ENCODE measurements around the gene RESP18.
"Not testable (repeated sequence)": the region's sequence is repeated elsewhere in the genome, so short reads cannot be mapped to it uniquely, and the experiment has no call there.

RESP18 gene

DNA sequence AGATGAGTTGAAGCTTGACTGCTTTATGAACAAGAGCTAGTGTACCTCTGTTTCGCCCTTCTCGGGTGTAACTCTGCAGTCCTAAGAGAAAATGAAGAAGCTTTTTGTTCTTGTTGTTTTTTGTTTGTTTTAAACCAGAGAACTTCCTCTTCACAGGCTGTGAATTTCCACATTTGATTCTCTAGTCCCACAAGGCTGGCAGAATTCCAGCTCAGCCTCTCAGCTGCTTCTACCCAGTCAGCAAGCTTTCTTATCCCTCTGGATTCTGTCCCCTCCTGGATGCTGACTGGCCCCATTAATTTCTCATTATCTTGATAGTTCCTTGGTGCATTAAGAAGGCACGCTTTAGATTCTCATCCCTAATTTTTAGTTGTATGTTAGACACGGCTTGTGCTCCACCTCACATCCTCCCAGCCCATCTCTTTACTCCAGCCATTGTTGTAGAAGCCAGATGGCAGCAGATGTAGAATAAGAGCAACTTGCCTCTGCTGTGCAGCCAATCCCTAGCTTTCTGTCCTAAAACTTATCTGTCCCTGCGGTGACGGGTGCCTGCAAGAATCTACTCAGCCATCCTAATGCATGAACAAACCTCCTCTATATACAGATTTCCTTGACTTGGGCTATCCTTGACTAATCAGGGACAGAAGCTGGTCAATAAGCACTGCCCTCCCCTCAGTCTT lies 12.3 kb upstream of the RESP18 start:
- H3K4me3 Mint-ChIP-seq = no peak overlapping the region
- H3K9me3 Mint-ChIP-seq = no peaks in the 10 kb centered on the region
- peaks cover 10% of the 10 kb centered on the region for H3K27me3 Mint-ChIP-seq
- no peak overlapping the region for H3K27ac Mint-ChIP-seq
- no peaks in the 10 kb centered on the region for H3K4me1 Mint-ChIP-seq
- H3K36me3 Mint-ChIP-seq = peaks cover 1% of the 10 kb centered on the region

DNA sequence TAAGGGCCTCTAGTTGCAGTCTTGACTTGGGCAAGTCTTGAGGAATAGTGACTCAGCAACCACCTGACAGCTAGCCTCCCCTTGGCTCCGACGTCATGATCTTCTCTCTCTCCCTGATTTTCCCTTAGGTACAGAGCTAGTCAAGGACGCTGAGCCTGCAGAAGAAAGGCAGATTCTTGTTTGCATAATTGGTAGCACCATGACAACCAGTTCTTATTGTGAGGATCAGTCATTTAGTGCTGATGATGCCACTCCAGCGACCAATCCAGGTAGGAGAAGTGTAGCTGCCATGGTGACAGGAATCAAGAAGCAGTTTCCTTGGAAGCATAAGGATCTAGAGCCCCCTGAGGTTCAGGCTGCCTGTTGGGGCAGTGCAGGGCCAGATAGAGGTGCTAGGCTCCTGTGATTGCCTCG lies 2.8 kb upstream of the RESP18 start:
- Mint-ChIP-seq H3K9me3 (peaks cover 12% of the 10 kb centered on the region), H3K27me3 (peaks cover 47% of the 10 kb centered on the region), H3K36me3 (peaks cover 7% of the 10 kb centered on the region), H3K27ac (no peak overlapping the region), H3K4me3 (no peak overlapping the region), H3K4me1 (no peaks in the 10 kb centered on the region)

DNA sequence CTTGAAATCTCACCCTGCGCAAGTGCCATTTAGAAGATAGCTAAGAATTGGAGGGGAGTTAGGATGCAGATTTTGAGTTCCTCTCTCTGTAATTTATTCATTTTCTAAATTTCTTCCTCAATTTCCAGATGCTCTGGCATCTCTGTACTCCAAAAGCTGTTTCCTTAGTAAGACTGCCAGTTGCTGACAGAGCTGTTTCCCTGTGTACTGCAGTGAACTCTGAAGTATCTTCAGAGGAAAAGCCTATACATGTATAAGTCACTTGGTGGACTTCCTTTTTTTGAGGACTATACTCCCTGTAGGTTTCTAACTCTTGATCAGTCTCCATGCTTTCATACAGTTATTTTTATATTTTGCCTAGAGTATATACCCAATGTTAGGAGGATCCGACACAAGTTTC lies 1.5 kb upstream of the RESP18 start:
- no peak overlapping the region for H3K4me3 Mint-ChIP-seq
- H3K27me3 Mint-ChIP-seq = peaks cover 42% of the 10 kb centered on the region
- H3K36me3 Mint-ChIP-seq = peaks cover 7% of the 10 kb centered on the region
- H3K4me1 Mint-ChIP-seq = no peaks in the 10 kb centered on the region
- no peak overlapping the region for H3K27ac Mint-ChIP-seq
- H3K9me3 Mint-ChIP-seq = peaks cover 12% of the 10 kb centered on the region

- peaks cover 12% of the 10 kb centered on the region for H3K9me3 Mint-ChIP-seq
- H3K36me3 Mint-ChIP-seq = peaks cover 7% of the 10 kb centered on the region
- peaks cover 40% of the 10 kb centered on the region for H3K27me3 Mint-ChIP-seq
- H3K4me1 Mint-ChIP-seq = no peaks in the 10 kb centered on the region
- no peak overlapping the region for H3K27ac Mint-ChIP-seq
- no peak overlapping the region for H3K4me3 Mint-ChIP-seq
These were observed 857 bp downstream of the RESP18 start for GRCh38 chr2:219331560-219332213.

DNA sequence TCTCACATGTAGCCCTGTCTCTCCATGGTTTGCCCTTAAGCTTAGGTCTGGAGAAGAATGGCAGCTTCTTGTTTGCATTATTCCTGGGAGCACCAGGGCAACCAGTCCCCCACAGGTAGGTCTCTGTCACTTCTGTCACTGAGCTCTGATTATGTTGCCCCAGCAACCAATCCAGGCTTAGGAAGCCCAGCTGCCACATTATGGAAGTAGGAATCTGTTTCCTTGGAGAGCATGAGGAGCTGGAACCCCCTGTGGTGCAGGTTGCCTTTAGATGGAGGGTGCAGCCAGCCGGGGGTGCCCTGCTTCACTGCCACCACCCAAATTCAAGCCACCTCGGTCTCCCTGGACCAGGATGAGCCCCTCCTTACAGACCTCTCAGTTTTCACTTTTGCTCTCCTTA lies 4.8 kb downstream of the RESP18 start:
- H3K27me3 Mint-ChIP-seq = peaks cover 18% of the 10 kb centered on the region
- H3K9me3 Mint-ChIP-seq = no peaks in the 10 kb centered on the region
- H3K36me3 Mint-ChIP-seq = peaks cover 2% of the 10 kb centered on the region
- peaks cover 4% of the 10 kb centered on the region for H3K4me1 Mint-ChIP-seq
- H3K27ac Mint-ChIP-seq = no peak overlapping the region
- H3K4me3 Mint-ChIP-seq = no peak overlapping the region

GRCh38 chr2:219325657-219326315 lies 6.8 kb downstream of the RESP18 start:
- Mint-ChIP-seq H3K36me3 (no peaks in the 10 kb centered on the region), H3K27ac (no peak overlapping the region), H3K27me3 (peaks cover 4% of the 10 kb centered on the region), H3K4me1 (peaks cover 23% of the 10 kb centered on the region), H3K4me3 (no peak overlapping the region), H3K9me3 (no peaks in the 10 kb centered on the region)

DNA sequence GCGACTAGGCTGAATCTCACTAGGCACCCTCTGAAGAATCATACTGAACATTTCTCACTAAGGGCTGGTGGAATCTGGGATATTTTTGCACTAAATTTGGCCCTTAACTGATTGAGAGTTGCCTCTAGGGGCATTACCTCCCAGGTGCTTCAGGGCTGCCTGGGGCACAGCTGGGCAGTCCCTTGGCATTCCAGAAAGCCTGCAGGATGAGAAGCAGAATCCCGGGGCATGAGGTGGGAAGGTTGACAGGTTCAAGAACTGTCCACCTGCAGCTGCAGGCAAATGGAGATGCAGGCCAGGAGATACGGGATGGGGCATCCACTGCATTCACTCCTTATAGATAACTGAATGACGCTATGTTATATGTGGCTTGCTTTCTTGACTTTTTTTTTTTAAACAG lies 7.4 kb downstream of the RESP18 start:
- no peaks in the 10 kb centered on the region for H3K9me3 Mint-ChIP-seq
- peaks cover 24% of the 10 kb centered on the region for H3K4me1 Mint-ChIP-seq
- H3K27me3 Mint-ChIP-seq = peaks cover 3% of the 10 kb centered on the region

GRCh38 chr2:219323434-219323833 lies 9.1 kb downstream of the RESP18 start:
- no peaks in the 10 kb centered on the region for H3K36me3 Mint-ChIP-seq
- no peak overlapping the region for H3K4me3 Mint-ChIP-seq
- H3K27ac Mint-ChIP-seq = no peak overlapping the region
- peaks cover 24% of the 10 kb centered on the region for H3K4me1 Mint-ChIP-seq
- H3K9me3 Mint-ChIP-seq = no peaks in the 10 kb centered on the region
- peaks cover 3% of the 10 kb centered on the region for H3K27me3 Mint-ChIP-seq

More for the DNA sequence above, 7.4 kb downstream of the RESP18 start:
- Mint-ChIP-seq H3K36me3 (no peaks in the 10 kb centered on the region), H3K4me3 (no peak overlapping the region), H3K27ac (no peak overlapping the region)

DNA sequence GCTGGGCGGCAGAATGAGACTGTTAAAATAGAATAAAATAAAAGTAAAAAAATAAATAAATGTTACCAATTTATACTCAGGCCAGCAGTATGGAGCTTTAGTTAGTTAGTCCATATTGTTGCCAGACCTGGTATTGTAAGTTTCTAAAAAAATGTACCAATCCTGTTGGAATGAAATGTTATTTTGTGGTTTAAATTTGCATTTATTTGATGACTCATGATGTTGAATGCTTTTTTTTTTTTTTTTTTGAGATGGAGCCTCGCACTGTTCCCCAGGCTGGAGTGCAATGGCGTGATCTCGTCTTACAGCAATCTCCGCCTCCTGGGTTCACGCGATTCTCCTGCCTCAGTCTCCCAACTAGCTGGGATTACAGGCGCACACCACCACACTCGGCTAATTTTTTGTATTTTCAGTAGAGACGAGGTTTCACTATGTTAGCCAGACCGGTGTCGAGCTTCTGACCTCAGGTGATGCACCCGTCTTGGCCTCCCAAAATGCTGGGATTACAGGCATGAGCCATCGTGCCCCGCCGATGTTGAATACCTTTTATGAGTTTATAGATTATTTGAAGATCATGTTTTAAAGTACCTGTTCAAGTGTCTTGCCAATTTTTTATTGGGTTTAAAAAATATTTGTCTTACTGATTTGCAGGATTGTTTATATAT lies 17.6 kb downstream of the RESP18 start:
- peaks cover 2% of the 10 kb centered on the region for H3K36me3 Mint-ChIP-seq
- no peaks in the 10 kb centered on the region for H3K9me3 Mint-ChIP-seq
- no peak overlapping the region for H3K4me3 Mint-ChIP-seq
- no peaks in the 10 kb centered on the region for H3K4me1 Mint-ChIP-seq
- no peak overlapping the region for H3K27ac Mint-ChIP-seq
- H3K27me3 Mint-ChIP-seq = peaks cover 12% of the 10 kb centered on the region

DNA sequence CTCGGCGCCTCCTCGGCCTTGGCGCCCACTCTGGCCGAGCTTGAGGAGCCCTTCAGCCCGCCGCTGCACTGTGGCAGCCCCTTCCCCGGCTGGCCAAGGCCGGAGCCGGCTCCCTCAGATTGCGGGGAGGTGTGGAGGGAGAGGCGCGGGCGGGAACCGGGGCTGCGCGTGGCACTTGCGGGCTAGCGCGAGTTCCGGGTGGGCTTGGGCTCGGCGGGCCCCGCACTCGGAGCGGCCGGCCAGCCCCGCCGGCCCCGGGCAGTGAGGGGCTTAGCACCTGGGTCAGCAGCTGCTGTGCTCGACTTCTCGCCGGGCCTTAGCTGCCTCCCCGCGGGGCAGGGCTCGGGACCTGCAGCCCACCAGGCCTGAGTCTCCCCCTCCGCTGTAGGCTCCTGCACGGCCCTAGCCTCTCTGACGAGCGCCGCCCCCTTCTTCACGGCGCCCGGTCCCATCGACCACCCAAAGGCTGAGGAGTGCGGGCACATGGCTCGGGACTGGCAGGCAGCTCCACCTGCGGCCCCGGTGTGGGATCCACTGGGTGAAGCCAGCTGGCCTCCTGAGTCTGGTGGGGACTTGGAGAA lies 19.8 kb downstream of the RESP18 start:
- H3K27me3 Mint-ChIP-seq = peaks cover 23% of the 10 kb centered on the region

DNA sequence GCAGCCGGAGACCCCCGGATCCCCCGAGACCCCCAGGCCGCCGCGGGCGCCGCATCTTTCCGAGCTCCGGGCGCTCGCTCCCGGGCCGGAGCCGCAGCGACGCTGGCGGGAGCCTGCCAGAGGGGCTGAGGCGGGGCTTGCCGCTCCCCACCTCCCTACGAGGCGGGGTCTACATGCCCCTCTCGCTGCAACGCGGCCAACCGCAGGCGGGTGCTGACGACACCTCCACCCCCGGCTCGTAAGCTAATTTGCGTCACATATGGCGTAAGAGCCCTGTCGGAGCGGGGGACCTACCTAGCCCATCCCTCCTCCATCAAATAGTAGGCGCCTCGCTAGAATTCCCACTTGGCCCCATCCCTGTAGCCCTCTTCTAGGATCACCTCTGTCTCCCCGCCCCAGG lies 23.3 kb downstream of the RESP18 start, which contains the start of gene PTPRN:
PTPRN (minus strand) TSS at position 124 of the 400 bp plus-strand sequence; CDS start at position 55, 69 bp downstream.
- no peak within 1 kb of the TSS for H3K27ac Mint-ChIP-seq
- peaks cover 36% of the 10 kb centered on the region for H3K27me3 Mint-ChIP-seq
- no peak within 1 kb of the TSS for H3K4me3 Mint-ChIP-seq
- peaks cover 2% of the 10 kb centered on the region for H3K36me3 Mint-ChIP-seq
- H3K4me1 Mint-ChIP-seq = no peaks in the 10 kb centered on the region
- no peaks in the 10 kb centered on the region for H3K9me3 Mint-ChIP-seq

More for the DNA sequence above, 19.8 kb downstream of the RESP18 start:
- H3K4me3 Mint-ChIP-seq, H3K27ac Mint-ChIP-seq, H3K4me1 Mint-ChIP-seq, H3K9me3 Mint-ChIP-seq, H3K36me3 Mint-ChIP-seq: not testable (repeated sequence)

DNA sequence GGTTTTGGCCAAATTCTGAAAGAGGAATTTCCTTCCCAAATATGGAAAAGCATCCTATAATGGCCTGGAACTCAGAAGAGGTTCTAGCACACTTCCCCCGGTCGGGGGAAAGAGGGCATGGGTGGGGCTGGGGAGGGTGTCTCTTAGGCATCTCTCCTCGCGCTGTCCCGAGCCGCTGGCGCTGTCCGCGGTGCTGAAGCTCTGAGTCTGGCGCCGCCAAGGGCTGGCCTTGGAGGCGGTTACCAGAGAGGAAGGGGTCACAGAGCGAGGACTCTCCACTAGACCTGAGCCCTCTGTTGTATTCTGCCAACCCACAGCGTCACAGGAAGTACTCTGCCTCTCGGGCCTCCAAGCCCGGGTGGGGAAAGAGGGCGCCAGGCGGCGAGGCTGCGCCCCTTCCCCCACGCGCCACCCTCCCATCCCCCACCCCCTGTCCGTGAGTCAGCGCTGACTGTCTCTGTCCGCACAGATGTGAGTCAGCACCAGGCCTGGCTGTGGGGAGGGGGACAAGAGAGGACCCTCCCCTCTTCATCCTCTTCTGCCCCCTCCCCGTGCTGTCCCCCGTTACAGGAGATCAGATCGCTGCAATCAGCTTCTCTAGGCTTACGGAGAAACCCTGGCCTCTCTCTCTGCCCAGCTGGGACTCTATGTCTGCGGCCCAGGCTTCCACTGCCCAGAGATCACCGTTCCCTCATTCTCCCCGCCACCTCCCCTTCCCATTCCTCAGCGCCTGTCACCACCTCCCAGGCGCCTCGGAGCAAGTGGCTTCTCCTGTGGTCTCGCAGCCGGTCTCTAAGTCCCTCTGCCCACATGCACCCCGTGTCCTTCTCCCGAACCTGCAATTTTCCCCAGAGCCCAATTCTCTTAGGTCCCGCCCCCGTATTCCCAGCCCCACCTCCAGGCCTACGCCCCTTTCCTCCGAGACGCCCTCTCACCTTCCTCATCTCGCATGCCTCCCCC lies 24.1 kb downstream of the RESP18 start:
- Mint-ChIP-seq H3K4me1 (no peaks in the 10 kb centered on the region), H3K9me3 (no peaks in the 10 kb centered on the region), H3K27ac (no peak overlapping the region), H3K4me3 (no peak overlapping the region), H3K27me3 (peaks cover 34% of the 10 kb centered on the region), H3K36me3 (peaks cover 2% of the 10 kb centered on the region)

DNA sequence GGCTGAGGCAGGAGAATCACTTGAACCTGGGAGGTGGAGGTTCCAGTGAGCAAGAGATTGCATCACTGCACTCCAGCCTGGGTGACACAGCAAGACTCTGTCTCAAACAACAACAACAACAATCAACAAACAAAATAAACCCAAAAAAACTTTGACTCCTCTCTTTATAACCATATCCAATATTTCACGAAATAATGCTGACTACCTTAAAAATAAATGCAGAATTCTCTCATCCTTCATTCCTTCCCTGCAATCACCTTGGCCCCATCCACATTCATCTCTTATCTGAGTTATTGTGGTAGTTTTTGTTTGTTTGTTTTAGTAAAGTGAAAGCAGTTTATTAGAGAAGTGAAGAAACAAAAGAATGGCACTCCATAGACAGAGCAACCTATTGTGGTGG lies 26.5 kb downstream of the RESP18 start:
- Mint-ChIP-seq H3K4me3 (no peak overlapping the region), H3K36me3 (peaks cover 2% of the 10 kb centered on the region), H3K9me3 (no peaks in the 10 kb centered on the region), H3K4me1 (no peaks in the 10 kb centered on the region), H3K27ac (no peak overlapping the region), H3K27me3 (peaks cover 33% of the 10 kb centered on the region)

DNA sequence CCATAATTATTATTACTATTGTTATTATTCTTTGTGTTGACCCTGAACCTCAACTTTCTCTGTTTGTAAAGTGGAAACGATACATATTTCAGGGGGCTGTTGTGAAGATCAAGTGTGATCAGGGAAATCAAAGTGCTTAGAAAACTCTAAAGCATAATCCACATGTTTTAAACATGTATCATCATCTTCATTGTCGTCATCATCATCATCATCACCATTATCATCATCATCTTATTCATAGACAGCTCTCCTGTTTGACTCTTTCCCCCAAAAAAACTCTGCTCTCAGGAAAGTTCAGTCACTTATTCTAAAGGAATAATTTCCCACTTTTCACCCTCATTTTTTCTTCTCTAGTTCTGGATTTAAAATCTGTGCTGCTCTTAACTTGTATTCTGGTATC lies 28.3 kb downstream of the RESP18 start:
- no peak overlapping the region for H3K4me3 Mint-ChIP-seq
- H3K27me3 Mint-ChIP-seq = peaks cover 24% of the 10 kb centered on the region
- H3K9me3 Mint-ChIP-seq = no peaks in the 10 kb centered on the region
- no peaks in the 10 kb centered on the region for H3K36me3 Mint-ChIP-seq
- no peaks in the 10 kb centered on the region for H3K4me1 Mint-ChIP-seq
- no peak overlapping the region for H3K27ac Mint-ChIP-seq

Data from activated naive CD4-positive, alpha-beta T cell treated with anti-CD3 and anti-CD28 coated beads, Interleukin-2, amount 50 U/mL, for 24 hours (primary cell).